Epithelial cell of proximal tubule (primary cell): Measurements from ENCODE around the gene TMPRSS3. TPM values are rescaled to one million over a fixed set of nuclear protein-coding genes. Genes with fewer than 3 reads are reported as not detected.

ENCODE experiments used
- DNase-seq: peaks from one replicate; pipeline ENCODE4 v3.0.0-alpha.2; 2011; ENCODE audit warnings: low read depth
- H3K4me3 ChIP-seq: 2 replicates; pipeline ENCODE4 v1.5.1; 2011; ENCODE audit warnings: low read depth, mild to moderate bottlenecking, low read length
- CTCF ChIP-seq: conservative IDR thresholded peaks from 2 replicates; pipeline ENCODE4 v1.5.1; 2012; ENCODE audit warnings: low read depth, mild to moderate bottlenecking, low read length
- total RNA-seq: library from RNA; depleted of rRNA; stranded (reverse); fragments of >200 nt; gene quantifications from 2 replicates; pipeline ENCODE4 v1.2.3, GENCODE V29; 2015

The TMPRSS3 gene
- total RNA-seq, 1 donor from 2014 or later, result 2.0 TPM

- no peak overlapping the region for H3K4me3 ChIP-seq
- no peak for DNase-seq
- no peak for TF ChIP-seq CTCF
Observed at GRCh38 chr21:42429021-42429420, 33.2 kb upstream of the TMPRSS3 start.

GRCh38 chr21:42427809-42428419, 32.1 kb upstream of the TMPRSS3 start:
- H3K4me3 ChIP-seq, result no peak overlapping the region
- no peak for DNase-seq

GRCh38 chr21:42426876-42427480, 31.1 kb upstream of the TMPRSS3 start:
- DNase-seq, result no peak
- no peak for TF ChIP-seq CTCF
- H3K4me3 ChIP-seq, result no peak overlapping the region

More at GRCh38 chr21:42427809-42428419, 32.1 kb upstream of the TMPRSS3 start:
- no peak for TF ChIP-seq CTCF

- TF ChIP-seq CTCF, result no peak
Observed at GRCh38 chr21:42426424-42426823, 30.6 kb upstream of the TMPRSS3 start.

GRCh38 chr21:42425591-42425990, 29.7 kb upstream of the TMPRSS3 start:
- TF ChIP-seq CTCF, result no peak
- H3K4me3 ChIP-seq, result no peak overlapping the region
- no peak for DNase-seq

More at GRCh38 chr21:42426424-42426823, 30.6 kb upstream of the TMPRSS3 start:
- H3K4me3 ChIP-seq, result no peak overlapping the region
- DNase-seq, result no peak

GRCh38 chr21:42424914-42425541, 29.2 kb upstream of the TMPRSS3 start:
- no peak for DNase-seq
- TF ChIP-seq CTCF, result no peak
- H3K4me3 ChIP-seq, result no peak overlapping the region
